ENCODE results near the gene DNAH7. TPM values are rescaled to one million over a fixed set of nuclear protein-coding genes. Genes with fewer than 3 reads are reported as not detected.

Gene DNAH7
- total and polyA plus RNA-seq, 2 of the 13 experiments (the other 11 are each of a cell fraction or from before 2014, with no cell fraction given) = 0.09 TPM; not detected in 1

DNA sequence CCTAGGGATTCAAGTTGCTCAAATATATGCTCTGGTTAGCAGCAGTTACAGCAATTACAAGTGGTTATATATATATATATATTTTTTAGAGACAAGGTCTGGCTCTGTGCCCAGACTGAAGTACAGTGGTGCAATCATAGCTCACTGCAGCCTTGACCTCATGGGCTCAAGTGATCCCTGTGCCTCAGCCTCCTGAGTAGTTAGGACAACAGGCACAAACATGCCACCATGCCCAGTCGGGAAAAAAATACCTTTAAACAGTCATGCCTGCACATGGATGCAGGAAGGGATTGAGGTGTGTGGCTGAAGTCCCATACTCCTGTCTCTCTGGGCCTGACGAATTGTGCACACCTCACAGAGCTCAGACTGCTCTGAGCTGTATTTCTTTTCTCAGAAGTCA lies 19.6 kb upstream of the DNAH7 start (continued):
- TF ChIP-seq, protein P1, sequence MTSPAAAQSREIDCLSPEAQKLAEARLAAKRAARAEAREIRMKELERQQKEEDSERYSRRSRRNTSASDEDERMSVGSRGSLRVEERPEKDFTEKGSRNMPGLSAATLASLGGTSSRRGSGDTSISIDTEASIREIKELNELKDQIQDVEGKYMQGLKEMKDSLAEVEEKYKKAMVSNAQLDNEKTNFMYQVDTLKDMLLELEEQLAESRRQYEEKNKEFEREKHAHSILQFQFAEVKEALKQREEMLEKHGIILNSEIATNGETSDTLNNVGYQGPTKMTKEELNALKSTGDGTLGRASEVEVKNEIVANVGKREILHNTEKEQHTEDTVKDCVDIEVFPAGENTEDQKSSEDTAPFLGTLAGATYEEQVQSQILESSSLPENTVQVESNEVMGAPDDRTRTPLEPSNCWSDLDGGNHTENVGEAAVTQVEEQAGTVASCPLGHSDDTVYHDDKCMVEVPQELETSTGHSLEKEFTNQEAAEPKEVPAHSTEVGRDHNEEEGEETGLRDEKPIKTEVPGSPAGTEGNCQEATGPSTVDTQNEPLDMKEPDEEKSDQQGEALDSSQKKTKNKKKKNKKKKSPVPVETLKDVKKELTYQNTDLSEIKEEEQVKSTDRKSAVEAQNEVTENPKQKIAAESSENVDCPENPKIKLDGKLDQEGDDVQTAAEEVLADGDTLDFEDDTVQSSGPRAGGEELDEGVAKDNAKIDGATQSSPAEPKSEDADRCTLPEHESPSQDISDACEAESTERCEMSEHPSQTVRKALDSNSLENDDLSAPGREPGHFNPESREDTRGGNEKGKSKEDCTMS (CRISPR knock-in tag; conservative IDR thresholded peaks at IDR 0.05) = no peak
- TF ChIP-seq ZNF484 (CRISPR knock-in tag; IDR thresholded peaks at IDR 0.05; ENCODE audit: borderline replicate concordance, low read depth) = no peak
- TF ChIP-seq NR2F1 (CRISPR knock-in tag; IDR thresholded peaks at IDR 0.05) = peak; percentile 96 to 98
- no peak for TF ChIP-seq ZNF670 (CRISPR knock-in tag; IDR thresholded peaks at IDR 0.05; ENCODE audit: borderline replicate concordance)
- no peak for TF ChIP-seq CAMTA2 (CRISPR knock-in tag; IDR thresholded peaks at IDR 0.05; ENCODE audit: borderline replicate concordance)
- TF ChIP-seq FOXO1 (CRISPR knock-in tag; IDR thresholded peaks at IDR 0.05) = peak; percentile 83
- peak; percentile 84 for TF ChIP-seq RXRB (CRISPR knock-in tag; IDR thresholded peaks at IDR 0.05; ENCODE audit: borderline replicate concordance)
- TF ChIP-seq POLR2AphosphoS5 (IDR thresholded peaks at IDR 0.05; ENCODE audit: low read depth, low read length) = no peak
- no peak for TF ChIP-seq IKZF1 (IDR thresholded peaks at IDR 0.05)
- TF ChIP-seq ZNF891 (CRISPR knock-in tag; IDR thresholded peaks at IDR 0.05) = no peak
- no peak for TF ChIP-seq ZNF749 (CRISPR knock-in tag; IDR thresholded peaks at IDR 0.05; ENCODE audit: borderline replicate concordance)
- TF ChIP-seq ZNF354B (CRISPR knock-in tag; IDR thresholded peaks at IDR 0.05) = no peak
- TF ChIP-seq ERF (CRISPR knock-in tag; IDR thresholded peaks at IDR 0.05) = no peak
- no peak for TF ChIP-seq CBX1 (IDR thresholded peaks at IDR 0.05; ENCODE audit: low read depth)
- TF ChIP-seq SNAPC2 (CRISPR knock-in tag; IDR thresholded peaks at IDR 0.05) = no peak
- no peak for TF ChIP-seq ZNF761 (CRISPR knock-in tag; conservative IDR thresholded peaks at IDR 0.05)
- no peak for TF ChIP-seq ZNF775 (CRISPR knock-in tag; IDR thresholded peaks at IDR 0.05; ENCODE audit: borderline replicate concordance)
- TF ChIP-seq, protein P2, sequence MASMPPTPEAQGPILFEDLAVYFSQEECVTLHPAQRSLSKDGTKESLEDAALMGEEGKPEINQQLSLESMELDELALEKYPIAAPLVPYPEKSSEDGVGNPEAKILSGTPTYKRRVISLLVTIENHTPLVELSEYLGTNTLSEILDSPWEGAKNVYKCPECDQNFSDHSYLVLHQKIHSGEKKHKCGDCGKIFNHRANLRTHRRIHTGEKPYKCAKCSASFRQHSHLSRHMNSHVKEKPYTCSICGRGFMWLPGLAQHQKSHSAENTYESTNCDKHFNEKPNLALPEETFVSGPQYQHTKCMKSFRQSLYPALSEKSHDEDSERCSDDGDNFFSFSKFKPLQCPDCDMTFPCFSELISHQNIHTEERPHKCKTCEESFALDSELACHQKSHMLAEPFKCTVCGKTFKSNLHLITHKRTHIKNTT (CRISPR knock-in tag; IDR thresholded peaks at IDR 0.05) = no peak
- TF ChIP-seq TCF7L2 (IDR thresholded peaks at IDR 0.05; ENCODE audit: low read depth, low read length) = no peak
- TF ChIP-seq RBAK (CRISPR knock-in tag; IDR thresholded peaks at IDR 0.05) = no peak
- TF ChIP-seq ZSCAN5A (CRISPR knock-in tag; IDR thresholded peaks at IDR 0.05; ENCODE audit: borderline replicate concordance) = no peak
- no peak for TF ChIP-seq ZNF468 (CRISPR knock-in tag; IDR thresholded peaks at IDR 0.05)
- TF ChIP-seq ZNF556 (CRISPR knock-in tag; IDR thresholded peaks at IDR 0.05; ENCODE audit: borderline replicate concordance) = no peak
- no peak for TF ChIP-seq ZNF3 (CRISPR knock-in tag; IDR thresholded peaks at IDR 0.05)
- no peak for TF ChIP-seq DMAP1 (CRISPR knock-in tag; IDR thresholded peaks at IDR 0.05)
- TF ChIP-seq ZNF503 (CRISPR knock-in tag; IDR thresholded peaks at IDR 0.05) = no peak
- no peak for TF ChIP-seq GFI1 (CRISPR knock-in tag; IDR thresholded peaks at IDR 0.05; ENCODE audit: borderline replicate concordance)

Measured in HepG2 (cell line).